Measurements from ENCODE around the gene CST3.
"Not testable (repeated sequence)": the region's sequence is repeated elsewhere in the genome, so short reads cannot be mapped to it uniquely, and the experiment has no call there.

The CST3 gene, protein sequence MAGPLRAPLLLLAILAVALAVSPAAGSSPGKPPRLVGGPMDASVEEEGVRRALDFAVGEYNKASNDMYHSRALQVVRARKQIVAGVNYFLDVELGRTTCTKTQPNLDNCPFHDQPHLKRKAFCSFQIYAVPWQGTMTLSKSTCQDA

GRCh38 chr20:23637282-23638221, at the start of gene CST3:
TSS of gene CST3 (minus strand) at chr20:23637955. CDS start at chr20:23637862, 93 bp downstream.
- peak; percentile 92 for DNase-seq

DNA sequence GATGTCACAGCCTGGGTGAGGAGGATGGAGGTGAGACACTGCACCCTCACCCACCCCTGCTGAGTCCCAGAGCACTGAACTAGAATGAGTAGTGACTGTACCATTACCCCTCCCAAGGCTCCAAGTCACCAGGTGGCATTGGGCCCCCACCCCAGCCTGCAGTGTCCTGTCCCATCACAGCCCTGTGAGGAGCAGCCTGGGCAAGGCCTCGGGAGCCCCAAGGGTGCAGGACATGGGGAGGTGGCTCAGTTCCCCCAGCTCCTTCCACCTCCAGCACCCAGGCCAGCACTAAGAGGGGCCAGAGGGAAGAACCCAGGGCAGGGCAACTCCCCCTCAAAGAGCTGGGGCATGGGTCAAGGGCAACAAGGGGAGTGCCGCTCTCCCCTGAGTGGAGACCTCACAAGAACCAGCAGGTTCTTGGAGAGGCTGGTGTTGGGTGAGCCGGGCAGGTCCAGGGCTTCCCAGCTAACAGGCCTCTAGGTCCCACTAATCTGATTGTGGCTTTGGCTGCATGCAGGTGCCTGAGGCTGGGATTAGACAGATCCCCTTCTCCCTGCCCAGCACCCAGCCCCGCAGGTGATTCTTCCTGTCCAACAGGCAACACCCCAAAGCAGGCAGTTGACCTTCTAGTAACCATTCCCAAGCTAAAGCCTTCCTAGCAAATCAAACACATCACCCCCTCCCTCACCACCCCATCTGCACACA, 48.4 kb upstream of the CST3 start:
- no peak for DNase-seq

DNA sequence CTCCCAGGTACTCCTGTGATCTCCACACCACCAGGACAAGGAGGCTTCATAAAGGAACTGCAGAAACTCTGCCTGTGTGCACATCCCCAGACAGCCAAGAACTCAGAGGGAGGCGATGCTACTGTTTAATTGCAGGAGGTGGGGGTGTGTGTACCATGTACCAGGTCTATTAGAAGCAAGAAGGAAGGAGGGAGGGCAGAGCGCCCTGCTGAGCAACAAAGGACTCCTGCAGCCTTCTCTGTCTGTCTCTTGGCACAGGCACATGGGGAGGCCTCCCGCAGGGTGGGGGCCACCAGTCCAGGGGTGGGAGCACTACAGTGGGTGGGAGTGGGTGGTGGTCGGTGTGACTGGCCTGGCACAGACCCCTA, 47.8 kb upstream of the CST3 start:
- DNase-seq: not testable (repeated sequence)

DNA sequence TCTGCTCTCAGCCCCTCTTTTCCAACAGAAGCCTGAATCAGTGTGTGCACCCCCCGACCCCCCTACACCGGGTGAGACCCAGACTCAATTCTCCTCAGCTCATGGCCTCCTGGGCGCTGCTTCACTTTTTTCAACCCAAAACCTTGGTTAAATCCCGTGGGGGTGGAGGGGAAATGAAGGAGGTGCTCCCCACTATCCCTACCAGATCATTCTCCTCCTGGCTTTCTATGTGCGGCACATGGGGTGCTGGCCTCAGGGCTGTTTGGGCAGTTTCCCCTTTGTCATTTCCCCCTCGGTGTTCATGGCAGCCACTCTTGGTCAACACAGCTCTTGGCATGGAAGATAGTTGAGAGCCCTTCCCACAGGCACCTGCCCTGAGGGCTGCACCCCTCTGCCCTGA, 46.5 kb upstream of the CST3 start:
- DNase-seq: no peak

DNA sequence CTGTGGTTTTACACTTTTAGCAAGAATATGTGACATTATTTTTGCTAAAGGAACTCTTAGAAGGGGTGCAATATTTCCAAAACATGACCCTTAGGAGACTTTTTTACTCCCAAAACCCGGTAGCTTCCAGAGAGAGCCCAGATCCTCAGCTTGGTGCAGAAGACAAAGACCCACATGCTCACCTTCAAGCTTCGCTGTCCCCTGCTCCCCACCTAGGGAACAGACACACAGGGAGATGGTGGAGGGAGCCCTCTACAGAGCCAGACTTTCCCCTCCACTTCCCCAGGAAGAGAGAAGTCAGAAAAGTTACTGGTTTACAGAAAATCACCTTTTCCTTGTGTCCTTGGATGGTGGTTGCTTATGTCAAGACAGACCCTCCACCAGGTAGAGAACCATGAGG, 46.1 kb upstream of the CST3 start:
- DNase-seq: no peak

DNA sequence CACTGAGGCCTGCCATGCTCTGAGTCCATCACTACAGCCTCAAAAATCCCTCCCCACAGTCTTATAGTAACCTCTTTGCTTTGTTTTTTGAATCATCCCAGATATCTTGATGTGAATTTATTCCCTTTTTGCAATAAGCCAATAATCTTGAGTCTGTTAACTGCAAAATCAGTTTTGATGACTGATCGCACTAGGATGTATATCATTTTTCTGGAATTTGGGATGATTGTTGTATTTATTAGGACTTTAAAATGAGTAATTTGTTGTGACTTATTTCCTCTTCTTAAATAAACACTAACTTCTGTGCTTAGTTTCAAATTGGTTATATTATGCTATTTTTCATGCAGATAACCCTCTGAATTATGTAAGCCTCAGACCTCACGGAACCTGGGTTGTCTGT, 45.5 kb upstream of the CST3 start:
- DNase-seq: no peak

DNA sequence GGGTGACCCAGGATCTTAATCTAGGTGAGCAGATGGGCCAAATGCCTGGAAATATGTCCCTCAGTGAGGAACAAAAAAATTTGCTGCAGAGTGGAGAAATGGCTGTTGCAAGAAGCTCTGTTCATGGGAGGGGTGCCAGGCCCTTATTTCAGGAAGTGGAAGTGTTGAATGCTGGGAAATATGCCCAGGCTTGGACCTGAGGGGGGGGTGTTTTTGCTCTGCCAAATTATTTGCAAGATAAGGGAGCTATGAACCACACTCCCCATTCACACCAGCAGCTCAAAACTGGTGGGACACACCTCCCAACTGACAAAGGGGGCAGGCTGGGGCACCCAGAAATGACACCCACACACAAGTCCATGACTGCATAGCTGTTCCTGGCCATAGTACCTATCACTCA, 42.4 kb upstream of the CST3 start:
- DNase-seq: no peak

DNA sequence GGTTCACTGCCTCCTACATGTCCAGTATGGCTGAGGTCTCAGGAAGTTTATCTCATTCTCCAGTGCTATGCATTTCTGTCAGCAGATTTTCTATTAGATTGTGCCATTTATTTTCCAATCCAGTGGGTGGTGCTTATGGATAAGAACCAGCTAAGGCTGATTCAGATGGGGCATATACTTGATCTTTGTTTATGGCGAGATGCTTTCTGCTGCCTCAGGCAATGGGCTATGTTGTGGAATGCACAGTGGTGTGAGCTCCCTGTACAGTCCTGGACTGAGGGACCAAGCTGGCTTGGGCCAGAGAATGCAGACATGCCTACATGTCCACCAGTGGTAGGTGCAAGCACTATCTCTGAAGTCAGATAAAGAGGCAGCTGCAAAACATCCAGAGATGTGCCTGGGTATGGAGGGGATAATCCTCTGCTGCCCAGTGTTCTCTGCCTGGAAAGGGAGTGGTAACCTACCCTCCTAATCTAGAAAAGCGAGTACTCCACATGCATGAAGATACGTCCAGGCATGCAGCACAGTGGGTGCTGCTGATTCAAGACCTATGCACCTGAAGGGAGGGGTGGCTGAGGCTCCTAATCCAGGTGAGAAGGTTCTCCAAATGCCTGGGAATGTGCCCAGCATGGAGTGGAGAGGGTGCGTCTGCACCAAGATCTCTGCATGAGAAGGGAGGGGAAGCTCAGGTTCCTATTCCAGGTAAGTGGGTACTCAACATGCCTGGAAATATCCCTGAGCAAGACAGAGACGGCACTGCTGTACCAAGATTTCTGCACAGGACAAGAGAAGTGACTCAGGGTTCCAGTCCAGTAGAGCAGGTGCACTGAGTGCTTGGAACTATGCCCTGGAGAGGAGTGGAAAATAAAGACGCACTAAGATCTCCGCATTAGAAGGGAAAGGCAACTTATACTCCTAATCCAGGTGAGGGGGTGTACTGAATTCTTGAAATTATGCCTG, 41.7 kb upstream of the CST3 start:
- no peak for DNase-seq

- no peak for DNase-seq
Observed at GRCh38 chr20:23673209-23673608, 35.5 kb upstream of the CST3 start.

DNA sequence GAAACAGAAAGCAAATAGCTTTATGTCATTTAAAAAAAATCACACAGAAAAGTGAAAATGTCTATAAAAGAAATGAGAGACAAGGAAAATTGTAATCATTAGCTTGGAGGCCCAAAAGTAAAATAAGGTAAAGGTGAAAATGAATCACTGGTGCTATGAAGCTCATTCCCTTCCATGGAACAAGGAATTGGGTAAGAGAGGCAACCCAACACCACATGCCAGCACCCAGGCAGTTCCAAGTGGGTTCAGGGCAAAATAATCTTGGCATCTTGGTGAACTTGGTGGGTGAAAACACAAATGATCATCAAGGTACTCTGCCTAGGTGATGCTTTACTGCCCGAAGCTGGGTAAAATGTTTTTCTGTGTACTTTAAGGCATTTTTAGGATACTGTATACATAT, 34.4 kb upstream of the CST3 start:
- DNase-seq: no peak

DNA sequence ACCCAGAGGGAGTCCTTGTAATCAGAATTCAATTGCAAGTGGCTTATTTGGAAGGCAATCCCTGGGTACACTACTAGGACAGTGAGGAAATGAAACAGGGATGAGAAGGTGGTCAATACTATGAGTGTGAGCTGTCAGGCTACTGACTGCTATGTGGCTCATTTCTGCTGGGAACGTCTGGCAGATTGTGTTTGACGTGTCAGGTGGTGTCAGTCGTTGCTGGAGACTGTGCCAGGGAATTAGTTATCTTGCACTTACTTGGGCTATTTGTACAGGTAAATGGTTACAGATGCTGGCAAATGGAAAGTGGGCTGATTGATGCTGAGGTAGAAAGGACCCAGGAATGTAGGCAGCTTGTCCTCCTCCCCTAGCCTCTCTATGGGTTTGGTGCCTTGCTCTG, 33.7 kb upstream of the CST3 start:
- no peak for DNase-seq

GRCh38 chr20:23670361-23670760, 32.6 kb upstream of the CST3 start:
- no peak for DNase-seq

GRCh38 chr20:23669866-23670265, 32.1 kb upstream of the CST3 start:
- DNase-seq: no peak

DNA sequence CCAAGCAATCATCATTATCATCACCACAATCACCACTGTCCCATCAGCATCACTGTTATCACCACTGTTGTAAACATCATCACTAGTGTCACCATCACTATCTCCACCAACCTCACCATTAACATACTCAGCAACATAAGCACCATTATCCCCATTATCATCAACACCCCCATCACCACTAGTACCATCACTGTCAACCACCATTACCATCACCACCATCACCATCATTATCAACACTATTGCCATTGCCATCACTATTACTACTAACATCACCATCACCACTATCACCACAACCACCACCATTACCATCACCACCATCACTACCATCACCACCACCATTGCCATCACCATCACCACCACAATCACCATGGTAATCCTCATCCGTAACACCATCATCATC, 31.6 kb upstream of the CST3 start:
- DNase-seq: no peak

DNA sequence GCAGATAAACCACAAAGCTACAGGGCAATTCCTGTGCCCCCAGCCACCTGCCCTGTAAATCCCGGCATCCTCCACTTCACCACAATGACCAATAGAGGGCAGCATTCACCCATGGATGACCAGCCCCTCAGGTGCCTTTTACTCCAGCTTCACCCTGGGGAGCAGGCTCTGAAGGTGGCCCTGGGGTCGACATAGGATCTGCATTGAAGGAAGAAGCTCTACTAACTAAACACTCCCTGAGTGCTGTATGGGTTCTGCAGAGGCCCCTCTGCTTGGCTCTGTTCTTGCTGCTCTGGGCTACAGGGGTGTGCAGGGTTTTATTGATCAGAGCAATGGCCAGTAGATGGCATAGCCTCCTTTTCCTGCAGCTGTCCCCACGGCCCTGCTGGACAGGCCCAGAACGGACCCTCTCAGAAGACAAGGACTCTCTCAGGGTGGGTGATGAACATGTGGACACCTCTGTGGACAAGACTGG, 30.8 kb upstream of the CST3 start:
- peak; percentile 60 for DNase-seq

DNA sequence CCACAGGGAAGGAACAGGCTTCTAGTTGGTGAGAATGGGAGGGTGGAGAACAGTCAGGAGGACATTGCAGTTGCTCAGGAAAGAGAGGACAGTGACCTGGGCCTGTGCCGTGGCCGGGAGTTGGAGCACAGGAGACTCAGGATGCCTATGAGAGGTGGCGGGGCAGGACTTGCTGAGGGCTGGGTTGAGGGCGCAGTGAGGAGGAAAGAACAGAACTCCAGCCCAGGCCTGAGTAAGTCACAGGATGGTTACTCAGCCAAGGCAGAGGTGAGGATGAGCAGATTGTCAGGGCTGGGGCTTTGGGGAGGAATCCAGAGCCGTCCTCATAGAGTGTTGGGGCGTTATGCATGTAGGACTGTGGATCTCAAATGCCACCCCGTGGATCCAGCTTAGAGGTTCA, 29.9 kb upstream of the CST3 start:
- DNase-seq: no peak

- DNase-seq: no peak
Observed at GRCh38 chr20:23666698-23667097, 28.9 kb upstream of the CST3 start.

GRCh38 chr20:23666189-23666588, 28.4 kb upstream of the CST3 start:
- peak; percentile 14 for DNase-seq

- no peak for DNase-seq
Observed at GRCh38 chr20:23664954-23665353, 27.2 kb upstream of the CST3 start.

DNA sequence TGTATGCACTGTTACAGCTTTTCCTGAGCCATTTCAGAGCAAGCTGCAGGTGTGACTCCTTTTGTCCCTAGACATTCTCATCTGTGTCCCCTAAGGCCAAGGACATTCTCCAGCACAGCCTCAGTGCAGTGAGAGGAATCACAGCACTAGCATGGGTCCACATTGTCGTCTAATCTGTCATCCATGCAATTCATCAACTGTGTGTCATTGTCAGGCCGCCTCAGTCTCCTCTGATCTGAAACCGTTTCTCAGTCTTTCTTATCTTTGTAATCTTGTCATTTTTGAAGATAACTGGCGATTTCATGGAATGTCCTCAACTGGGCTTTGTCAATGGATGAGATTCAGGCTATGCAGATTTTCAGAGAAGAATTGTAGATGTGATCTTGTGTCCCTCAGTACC, 26.3 kb upstream of the CST3 start:
- not testable (repeated sequence) for DNase-seq

GRCh38 chr20:23663180-23663579, 25.4 kb upstream of the CST3 start:
- no peak for DNase-seq

DNA sequence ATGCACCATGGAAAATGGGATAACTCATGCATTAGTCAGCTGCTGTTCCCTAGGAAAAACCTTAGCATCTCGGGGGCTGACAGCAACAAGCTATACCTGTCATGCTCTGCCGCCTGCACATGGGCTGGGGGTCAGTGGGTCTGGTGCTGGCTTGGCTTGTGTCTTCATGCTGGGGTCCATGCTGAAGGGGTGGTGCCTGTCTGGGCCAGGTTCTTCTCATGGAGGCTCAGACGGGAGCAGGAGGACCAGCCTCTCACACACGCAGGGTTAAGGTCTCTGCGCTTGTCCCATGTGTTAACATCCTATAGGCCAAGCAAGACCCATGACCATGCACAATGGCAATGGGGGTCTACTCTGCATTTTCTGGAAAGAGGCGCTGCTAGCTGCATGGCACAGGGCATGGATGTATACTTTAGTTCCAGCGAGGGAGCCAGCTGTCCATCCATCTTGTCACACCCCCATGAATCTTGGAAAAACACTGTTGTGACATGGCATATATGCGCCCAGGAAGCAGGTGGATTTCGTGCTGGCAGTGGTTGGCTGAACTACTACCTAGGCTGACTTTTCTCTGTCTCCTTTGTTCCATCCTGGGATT, 24.6 kb upstream of the CST3 start:
- no peak for DNase-seq

Data from EL (cell line).